ENCODE results near the gene TCIRG1.

Gene TCIRG1

DNA sequence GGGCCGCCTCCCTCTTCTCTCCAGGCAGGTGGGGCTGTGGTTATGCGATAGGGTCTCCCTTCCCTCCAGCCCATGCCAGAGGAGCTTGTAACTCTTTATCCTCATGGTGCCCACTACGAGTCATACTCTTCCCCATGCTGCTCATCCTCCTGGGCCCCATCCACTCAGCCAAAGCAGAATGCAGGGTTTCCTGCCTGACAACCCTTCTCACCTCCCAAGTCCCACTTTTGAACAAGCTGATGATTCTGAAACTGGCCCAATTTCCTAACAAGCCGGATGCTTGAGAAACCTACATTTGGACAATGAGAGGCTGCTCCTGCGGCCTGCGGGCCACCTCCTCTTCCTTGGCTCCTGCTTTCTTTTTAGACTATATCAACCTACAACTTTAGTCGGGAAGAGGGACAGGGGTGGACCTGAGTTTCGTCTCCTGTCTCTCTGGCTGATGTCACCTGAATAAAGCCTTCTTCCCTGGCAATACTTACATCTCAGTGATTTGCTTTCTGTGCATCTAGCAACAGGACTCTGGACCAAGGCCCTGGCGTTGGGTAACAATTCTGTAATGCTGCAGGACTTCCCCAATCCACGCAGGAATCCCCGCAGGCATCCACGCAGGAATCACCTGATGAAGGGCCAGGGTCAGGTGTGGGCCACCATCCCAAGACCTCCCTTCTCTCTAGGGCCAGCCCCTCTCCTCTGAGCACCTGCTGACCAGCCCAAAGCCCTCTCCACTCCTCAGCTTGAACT lies 9.9 kb upstream of the TCIRG1 start:
- Histone ChIP-seq H3K4me1 (ENCODE audit: control insufficient read depth, insufficient read depth, low read length) (peaks cover 13% of the 10 kb centered on the region), H3K27ac (ENCODE audit: low read depth, low read length) (no peak overlapping the region), H3K36me3 (ENCODE audit: control insufficient read depth, insufficient read depth, low read length) (peaks cover 4% of the 10 kb centered on the region), H3K4me3 (ENCODE audit: low read length) (peak overlapping the region; percentile 89), H3K9ac (ENCODE audit: low read length) (no peak overlapping the region), H3K27me3 (ENCODE audit: control insufficient read depth, insufficient read depth, low read length) (no peaks in the 10 kb centered on the region)

DNA sequence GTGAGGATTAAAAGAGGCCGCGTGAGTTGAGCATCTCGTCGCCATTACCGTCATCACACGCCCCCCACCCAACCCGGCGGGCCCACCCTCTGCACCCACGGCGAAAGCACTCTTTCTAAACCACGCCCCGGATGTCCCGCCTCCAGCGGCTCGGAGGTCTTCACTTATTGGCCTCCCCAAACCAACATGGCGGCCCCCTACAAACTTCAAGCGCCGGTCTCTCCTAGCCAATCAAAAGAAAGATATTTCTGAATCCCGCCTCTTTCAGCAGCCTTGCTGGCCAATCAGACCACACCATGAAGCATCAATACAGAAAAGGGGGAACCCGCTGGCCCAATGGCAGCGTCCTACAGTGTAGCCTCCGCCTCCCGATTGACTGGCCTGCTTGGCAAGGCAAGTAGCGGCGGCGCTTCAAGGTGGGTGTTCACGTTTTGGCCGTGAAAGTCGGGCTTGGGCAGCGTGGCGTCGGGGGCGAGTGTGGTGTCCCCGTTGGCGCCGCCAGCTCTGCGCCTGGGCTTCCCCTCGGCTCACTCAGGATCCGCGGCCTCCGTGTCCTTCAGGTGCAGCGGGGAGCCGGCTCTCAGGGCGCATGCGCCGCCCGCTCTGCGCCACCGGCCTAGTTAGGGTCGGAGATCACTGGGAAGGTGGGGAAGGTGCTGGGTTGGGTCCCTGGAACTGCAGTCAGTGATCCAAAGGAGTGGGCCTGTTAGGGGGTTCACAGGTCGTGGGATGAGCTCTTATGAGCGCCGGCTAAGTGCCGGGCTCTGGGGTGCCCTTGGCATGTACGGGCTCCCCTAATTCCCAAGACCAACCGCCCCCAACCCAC lies 8.3 kb upstream of the TCIRG1 start, which contains the start of gene NDUFS8:
Gene NDUFS8 (plus strand): TSS at position 364 of the 826 bp plus-strand sequence. CDS start 1,471 bp downstream, outside the sequence.
- Histone ChIP-seq H3K27me3 (ENCODE audit: control insufficient read depth, insufficient read depth, low read length) (no peaks in the 10 kb centered on the region), H3K4me3 (ENCODE audit: low read length) (peak within 1 kb of the TSS; percentile 98), H3K27ac (ENCODE audit: low read depth, low read length) (peak within 1 kb of the TSS; percentile 92), H3K9ac (ENCODE audit: low read length) (peak within 1 kb of the TSS; percentile 94), H3K4me1 (ENCODE audit: control insufficient read depth, insufficient read depth, low read length) (peaks cover 13% of the 10 kb centered on the region), H3K36me3 (ENCODE audit: control insufficient read depth, insufficient read depth, low read length) (peaks cover 5% of the 10 kb centered on the region)

DNA sequence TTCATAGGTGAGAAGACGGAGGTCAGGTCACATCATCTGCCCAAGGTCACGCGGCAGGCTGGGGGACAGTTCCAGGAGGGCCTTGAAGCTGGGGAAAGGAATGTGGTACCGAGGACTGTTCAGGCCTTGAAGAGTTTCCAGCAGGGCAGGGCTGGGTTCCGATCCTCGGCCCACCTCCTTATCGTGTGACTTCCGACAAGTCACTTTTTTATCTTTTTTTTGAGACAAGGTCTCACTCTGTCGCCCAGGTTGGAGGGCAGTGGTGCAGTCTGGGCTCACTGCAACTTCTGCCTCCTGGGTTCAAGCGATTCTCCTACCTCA lies 7.7 kb upstream of the TCIRG1 start:
- Histone ChIP-seq H3K27me3 (ENCODE audit: control insufficient read depth, insufficient read depth, low read length) (no peaks in the 10 kb centered on the region), H3K9ac (ENCODE audit: low read length) (peak overlapping the region; percentile 94), H3K4me3 (ENCODE audit: low read length) (peak overlapping the region; percentile 98), H3K4me1 (ENCODE audit: control insufficient read depth, insufficient read depth, low read length) (peaks cover 13% of the 10 kb centered on the region), H3K27ac (ENCODE audit: low read depth, low read length) (peak overlapping the region; percentile 92), H3K36me3 (ENCODE audit: control insufficient read depth, insufficient read depth, low read length) (peaks cover 5% of the 10 kb centered on the region)

DNA sequence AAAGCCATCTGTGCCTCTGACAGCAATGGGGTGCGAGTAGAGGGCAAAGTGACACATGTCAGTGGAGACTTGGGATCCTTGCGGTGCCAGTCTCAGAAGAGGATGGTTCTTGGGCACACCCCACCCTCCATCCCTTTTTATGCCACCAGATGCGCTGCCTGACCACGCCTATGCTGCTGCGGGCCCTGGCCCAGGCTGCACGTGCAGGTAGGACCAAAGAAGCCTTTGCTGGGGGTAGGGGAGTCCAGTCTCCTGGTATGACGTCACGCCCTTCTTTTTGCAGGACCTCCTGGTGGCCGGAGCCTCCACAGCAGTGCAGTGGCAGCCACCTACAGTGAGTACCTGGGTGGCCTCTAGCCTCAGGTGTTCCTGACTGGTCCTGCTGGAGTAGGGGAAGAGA lies 6.8 kb upstream of the TCIRG1 start:
- Histone ChIP-seq H3K4me3 (ENCODE audit: low read length) (peak overlapping the region; percentile 98), H3K36me3 (ENCODE audit: control insufficient read depth, insufficient read depth, low read length) (peaks cover 6% of the 10 kb centered on the region), H3K27ac (ENCODE audit: low read depth, low read length) (no peak overlapping the region)

DNA sequence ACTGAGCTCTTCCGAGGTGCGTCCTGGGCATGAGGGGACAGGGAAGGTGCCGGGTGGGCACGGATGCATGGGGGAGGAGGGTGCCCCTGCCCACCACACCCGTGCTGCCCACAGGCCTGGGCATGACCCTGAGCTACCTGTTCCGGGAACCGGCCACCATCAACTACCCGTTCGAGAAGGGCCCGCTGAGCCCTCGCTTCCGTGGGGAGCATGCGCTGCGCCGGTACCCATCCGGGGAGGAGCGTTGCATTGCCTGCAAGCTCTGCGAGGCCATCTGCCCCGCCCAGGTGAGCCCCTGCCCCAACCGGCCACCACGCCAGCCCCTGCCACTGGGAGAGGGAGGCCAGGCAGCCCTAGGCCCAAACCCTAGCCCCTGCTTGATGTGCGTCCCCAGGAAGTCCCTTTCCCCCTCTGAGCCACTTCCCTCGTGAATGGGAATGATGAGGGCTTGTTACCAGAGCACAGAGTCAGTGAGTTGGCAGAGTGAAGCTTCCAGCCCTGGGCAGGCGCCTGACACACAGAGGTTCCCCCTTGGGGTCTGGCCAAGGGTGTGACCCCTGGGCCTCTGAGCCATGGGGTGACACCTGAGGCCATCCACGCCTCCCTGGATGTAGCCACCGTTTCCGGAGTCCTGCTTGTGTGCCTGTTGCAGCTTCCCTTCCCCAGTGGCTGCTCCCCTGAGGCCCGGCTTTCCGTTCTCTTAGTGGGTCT lies 5.7 kb upstream of the TCIRG1 start:
- Histone ChIP-seq H3K27ac (ENCODE audit: low read depth, low read length) (no peak overlapping the region), H3K4me3 (ENCODE audit: low read length) (no peak overlapping the region), H3K36me3 (ENCODE audit: control insufficient read depth, insufficient read depth, low read length) (peaks cover 6% of the 10 kb centered on the region), H3K9ac (ENCODE audit: low read length) (no peak overlapping the region), H3K4me1 (ENCODE audit: control insufficient read depth, insufficient read depth, low read length) (peaks cover 17% of the 10 kb centered on the region), H3K27me3 (ENCODE audit: control insufficient read depth, insufficient read depth, low read length) (no peaks in the 10 kb centered on the region)

More for the DNA sequence above, 6.8 kb upstream of the TCIRG1 start:
- Histone ChIP-seq H3K9ac (ENCODE audit: low read length) (peak overlapping the region; percentile 47), H3K4me1 (ENCODE audit: control insufficient read depth, insufficient read depth, low read length) (peaks cover 13% of the 10 kb centered on the region), H3K27me3 (ENCODE audit: control insufficient read depth, insufficient read depth, low read length) (no peaks in the 10 kb centered on the region)

DNA sequence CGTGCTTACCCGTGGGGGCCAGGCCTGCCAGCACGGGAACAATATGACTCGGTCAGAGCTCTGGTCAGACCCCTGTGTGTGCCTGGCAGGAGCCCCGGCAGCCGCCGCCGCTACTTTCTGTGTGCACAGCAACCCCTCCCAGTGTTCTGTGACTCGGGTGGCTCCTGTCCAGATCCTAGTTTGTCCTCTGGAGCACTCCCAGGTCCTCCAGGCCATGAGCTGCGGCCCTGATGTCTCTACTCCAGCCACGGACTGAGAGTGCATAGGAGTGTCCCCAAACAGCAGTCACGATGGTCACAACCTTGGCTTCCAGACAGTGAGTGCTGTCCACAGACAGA lies 5.1 kb upstream of the TCIRG1 start:
- H3K9ac ChIP-seq (ENCODE audit: low read length), result no peak overlapping the region
- no peaks in the 10 kb centered on the region for H3K27me3 ChIP-seq (ENCODE audit: control insufficient read depth, insufficient read depth, low read length)
- peaks cover 6% of the 10 kb centered on the region for H3K36me3 ChIP-seq (ENCODE audit: control insufficient read depth, insufficient read depth, low read length)
- H3K4me3 ChIP-seq (ENCODE audit: low read length), result no peak overlapping the region
- no peak overlapping the region for H3K27ac ChIP-seq (ENCODE audit: low read depth, low read length)
- H3K4me1 ChIP-seq (ENCODE audit: control insufficient read depth, insufficient read depth, low read length), result peaks cover 22% of the 10 kb centered on the region

DNA sequence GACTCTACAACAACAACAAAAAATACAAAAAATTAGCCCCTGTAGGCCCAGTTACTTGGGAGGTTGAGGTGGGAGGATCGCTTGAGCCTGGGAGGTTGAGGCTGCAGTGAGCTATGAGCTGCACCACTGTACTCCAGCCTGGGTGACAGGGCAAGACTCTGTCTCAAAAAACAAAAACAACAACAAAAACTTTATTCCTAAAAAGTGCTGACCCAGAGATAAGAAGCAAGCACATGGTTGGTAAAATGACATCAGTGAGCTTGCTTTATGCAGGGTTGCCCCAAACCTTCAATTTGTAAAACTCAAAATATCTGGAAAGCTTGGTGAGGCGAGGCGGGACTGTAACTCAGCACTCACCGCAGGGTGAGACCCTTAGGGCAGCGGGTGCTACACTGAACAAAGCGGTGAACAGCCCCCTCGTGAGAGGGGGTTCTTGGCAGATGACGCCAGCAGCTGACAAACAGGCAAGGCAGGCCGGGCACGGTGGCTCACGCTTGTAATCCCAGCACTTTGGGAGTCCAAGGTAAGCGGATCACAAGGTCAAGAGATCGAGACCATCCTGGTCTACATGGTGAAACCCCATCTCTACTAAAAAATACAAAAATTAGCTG lies 3.5 kb upstream of the TCIRG1 start:
- H3K9ac ChIP-seq (ENCODE audit: low read length), result no peak overlapping the region
- H3K27me3 ChIP-seq (ENCODE audit: control insufficient read depth, insufficient read depth, low read length), result no peaks in the 10 kb centered on the region
- peaks cover 33% of the 10 kb centered on the region for H3K4me1 ChIP-seq (ENCODE audit: control insufficient read depth, insufficient read depth, low read length)
- H3K36me3 ChIP-seq (ENCODE audit: control insufficient read depth, insufficient read depth, low read length), result peaks cover 6% of the 10 kb centered on the region
- no peak overlapping the region for H3K4me3 ChIP-seq (ENCODE audit: low read length)
- no peak overlapping the region for H3K27ac ChIP-seq (ENCODE audit: low read depth, low read length)

DNA sequence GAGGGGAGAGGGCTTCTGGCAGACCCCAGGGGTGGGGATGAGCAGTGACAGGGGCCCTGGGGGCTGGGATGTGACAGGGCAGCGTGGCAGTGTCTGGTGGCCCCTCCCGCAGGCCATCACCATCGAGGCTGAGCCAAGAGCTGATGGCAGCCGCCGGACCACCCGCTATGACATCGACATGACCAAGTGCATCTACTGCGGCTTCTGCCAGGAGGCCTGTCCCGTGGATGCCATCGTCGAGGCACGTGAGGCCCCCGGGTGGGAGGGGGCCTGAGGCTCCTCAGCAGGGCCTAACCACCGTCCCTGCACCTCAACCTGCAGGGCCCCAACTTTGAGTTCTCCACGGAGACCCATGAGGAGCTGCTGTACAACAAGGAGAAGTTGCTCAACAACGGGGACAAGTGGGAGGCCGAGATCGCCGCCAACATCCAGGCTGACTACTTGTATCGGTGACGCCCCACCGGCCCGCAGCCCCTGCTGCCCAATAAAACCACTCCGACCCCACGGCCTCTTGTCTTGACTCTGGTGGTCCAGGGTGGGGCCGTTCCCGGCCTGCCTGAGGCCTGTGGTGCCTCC lies 2.6 kb upstream of the TCIRG1 start:
- H3K27ac ChIP-seq (ENCODE audit: low read depth, low read length), result peak overlapping the region; percentile 37
- no peaks in the 10 kb centered on the region for H3K27me3 ChIP-seq (ENCODE audit: control insufficient read depth, insufficient read depth, low read length)
- peaks cover 31% of the 10 kb centered on the region for H3K4me1 ChIP-seq (ENCODE audit: control insufficient read depth, insufficient read depth, low read length)
- peaks cover 6% of the 10 kb centered on the region for H3K36me3 ChIP-seq (ENCODE audit: control insufficient read depth, insufficient read depth, low read length)
- no peak overlapping the region for H3K9ac ChIP-seq (ENCODE audit: low read length)
- H3K4me3 ChIP-seq (ENCODE audit: low read length), result no peak overlapping the region

DNA sequence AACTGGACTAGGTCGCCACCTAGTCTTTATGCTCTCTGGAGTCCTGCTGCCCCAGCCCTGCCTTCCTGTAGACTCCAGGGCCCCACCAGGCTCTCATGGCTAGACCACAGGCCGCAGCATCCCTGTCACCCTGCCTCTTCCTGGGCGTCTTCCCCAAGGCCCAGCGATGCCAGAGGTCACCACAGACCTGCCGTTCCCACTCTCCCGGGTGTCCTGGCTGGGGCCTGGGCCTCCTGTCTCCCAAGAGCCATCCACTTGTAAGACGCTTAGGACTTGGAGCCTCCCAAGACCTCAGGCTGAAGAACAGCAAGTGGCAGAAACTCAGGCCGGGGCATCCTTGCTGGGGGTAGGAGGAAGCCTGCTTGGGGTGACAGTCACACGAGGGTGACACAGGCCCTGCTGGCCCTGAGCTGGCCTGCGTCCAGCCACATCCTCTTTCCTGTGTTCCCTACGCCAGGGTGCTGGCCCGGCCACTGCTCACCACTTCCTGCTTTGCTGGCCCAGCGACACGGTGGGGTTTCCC lies 2.0 kb upstream of the TCIRG1 start:
- Histone ChIP-seq H3K27ac (ENCODE audit: low read depth, low read length) (peak overlapping the region; percentile 37), H3K36me3 (ENCODE audit: control insufficient read depth, insufficient read depth, low read length) (peaks cover 6% of the 10 kb centered on the region), H3K27me3 (ENCODE audit: control insufficient read depth, insufficient read depth, low read length) (no peaks in the 10 kb centered on the region), H3K4me3 (ENCODE audit: low read length) (no peak overlapping the region), H3K4me1 (ENCODE audit: control insufficient read depth, insufficient read depth, low read length) (peaks cover 26% of the 10 kb centered on the region), H3K9ac (ENCODE audit: low read length) (no peak overlapping the region)

DNA sequence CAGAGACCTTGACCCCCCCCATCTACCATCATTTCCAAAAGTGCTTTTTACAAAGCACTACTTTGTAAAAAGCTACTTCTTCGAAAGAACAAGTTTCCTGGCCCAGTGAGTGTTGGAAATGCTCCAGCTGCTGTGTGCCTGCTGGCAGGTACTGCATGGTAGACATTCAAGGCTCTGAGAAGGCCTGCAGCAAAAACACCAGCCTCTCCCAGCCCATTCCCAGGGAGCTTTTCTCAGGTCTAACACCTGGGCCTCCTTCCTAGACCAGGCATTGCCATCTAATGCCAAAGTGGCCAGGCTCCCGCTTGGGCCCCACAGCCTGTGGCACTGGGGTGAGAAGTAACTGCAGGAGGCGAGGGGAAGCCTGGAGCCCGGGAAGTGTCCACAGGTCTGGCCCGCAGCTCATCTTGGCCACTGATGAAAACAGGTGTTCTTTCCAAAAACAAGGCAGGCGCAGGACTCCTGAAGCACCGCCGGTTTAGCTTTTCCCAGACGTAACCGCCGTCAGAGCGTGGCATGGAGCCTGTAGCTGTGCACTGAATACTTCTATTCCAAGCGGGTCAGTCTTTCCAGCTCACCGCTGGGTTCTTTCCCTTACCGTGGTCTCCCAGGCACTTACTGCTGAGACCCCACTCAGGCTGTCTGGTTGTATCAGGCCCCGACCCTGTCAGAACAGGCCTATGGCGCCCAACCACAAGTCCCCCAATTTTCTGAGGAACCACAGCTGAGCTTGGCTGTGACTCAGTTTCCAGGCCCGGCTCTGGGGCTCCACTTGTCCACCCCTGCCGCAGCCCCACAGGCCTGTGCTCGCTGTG lies 1.2 kb upstream of the TCIRG1 start:
- H3K9ac ChIP-seq (ENCODE audit: low read length), result peak overlapping the region; percentile 94
- peaks cover 21% of the 10 kb centered on the region for H3K4me1 ChIP-seq (ENCODE audit: control insufficient read depth, insufficient read depth, low read length)
- peaks cover 6% of the 10 kb centered on the region for H3K36me3 ChIP-seq (ENCODE audit: control insufficient read depth, insufficient read depth, low read length)

DNA sequence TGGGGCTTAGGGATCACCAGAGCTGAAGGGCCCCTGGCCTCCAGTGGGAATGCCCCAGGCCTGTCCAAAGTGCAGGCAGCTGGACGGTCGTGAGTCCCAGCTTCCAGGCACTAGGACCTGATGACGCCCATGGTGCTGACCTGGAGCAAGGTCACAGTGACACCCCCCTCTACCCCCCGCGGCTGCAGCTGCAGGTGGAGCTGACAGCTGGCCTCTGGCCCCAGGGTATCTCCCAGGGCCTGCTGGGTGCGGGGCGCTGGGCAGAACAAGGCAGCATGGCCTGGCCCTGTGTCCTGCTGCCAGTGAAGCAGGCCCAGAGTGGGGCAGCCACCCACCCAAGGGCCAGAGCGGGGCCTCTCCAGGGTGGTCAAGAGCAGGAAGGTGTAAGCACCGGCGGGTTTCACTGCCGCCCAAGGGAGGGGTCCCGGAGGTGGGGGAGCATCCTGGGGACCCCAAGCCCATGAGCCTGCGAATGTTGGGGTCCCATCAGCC lies 553 bp upstream of the TCIRG1 start:
- peak overlapping the region; percentile 92 for H3K27ac ChIP-seq (ENCODE audit: low read depth, low read length)
- peaks cover 9% of the 10 kb centered on the region for H3K36me3 ChIP-seq (ENCODE audit: control insufficient read depth, insufficient read depth, low read length)
- peak overlapping the region; percentile 81 for H3K4me3 ChIP-seq (ENCODE audit: low read length)
- H3K4me1 ChIP-seq (ENCODE audit: control insufficient read depth, insufficient read depth, low read length), result peaks cover 21% of the 10 kb centered on the region
- H3K9ac ChIP-seq (ENCODE audit: low read length), result peak overlapping the region; percentile 94
- H3K27me3 ChIP-seq (ENCODE audit: control insufficient read depth, insufficient read depth, low read length), result no peaks in the 10 kb centered on the region

More for the DNA sequence above, 1.2 kb upstream of the TCIRG1 start:
- peak overlapping the region; percentile 92 for H3K27ac ChIP-seq (ENCODE audit: low read depth, low read length)
- H3K4me3 ChIP-seq (ENCODE audit: low read length), result no peak overlapping the region
- no peaks in the 10 kb centered on the region for H3K27me3 ChIP-seq (ENCODE audit: control insufficient read depth, insufficient read depth, low read length)

Measured in rectal smooth muscle tissue (tissue), 1 donor.